Skeletal muscle satellite cell (primary cell): Measurements from ENCODE around the gene USP17L19.
"Not testable (repeated sequence)": the region's sequence is repeated elsewhere in the genome, so short reads cannot be mapped to it uniquely, and the experiment has no call there.

ENCODE experiments used
- H3K27me3 ChIP-seq: 2 replicates; pipeline ENCODE4 v1.7.0; 2013; ENCODE audit warnings: low read length; ENCODE audit not compliant: control insufficient read depth, insufficient read depth
- H3K36me3 ChIP-seq: 2 replicates; pipeline ENCODE4 v1.7.0; 2013; ENCODE audit warnings: mild to moderate bottlenecking, control low read depth, low read length; ENCODE audit not compliant: insufficient read depth
- H3K4me1 ChIP-seq: 2 replicates; pipeline ENCODE4 v1.7.0; 2013; ENCODE audit warnings: low read length; ENCODE audit not compliant: control insufficient read depth, insufficient read depth
- H3K4me2 ChIP-seq: 2 replicates; pipeline ENCODE4 v1.7.0; 2013; ENCODE audit warnings: mild to moderate bottlenecking, low read length
- H3K4me3 ChIP-seq: 2 replicates; pipeline ENCODE4 v1.7.0; 2013; ENCODE audit warnings: low read length
- H3K9ac ChIP-seq: 2 replicates; pipeline ENCODE4 v1.7.0; 2013; ENCODE audit warnings: mild to moderate bottlenecking, low read depth, low read length, moderate library complexity
- H3K9me3 ChIP-seq: replicated peaks from 2 replicates; pipeline ENCODE4 v1.7.0; 2013; ENCODE audit warnings: mild to moderate bottlenecking, control low read depth, low read length

The USP17L19 gene

GRCh38 chr4:9262572-9262971 is 9.4 kb downstream of the USP17L19 start, which contains the start of gene USP17L21:
USP17L21 (plus strand) TSS chr4:9262872; CDS start chr4:9262872, 0 bp downstream.
- not testable (repeated sequence) for H3K9me3 ChIP-seq, H3K4me1 ChIP-seq, H3K27me3 ChIP-seq, H3K4me3 ChIP-seq, H3K4me2 ChIP-seq, H3K36me3 ChIP-seq, H3K9ac ChIP-seq

DNA sequence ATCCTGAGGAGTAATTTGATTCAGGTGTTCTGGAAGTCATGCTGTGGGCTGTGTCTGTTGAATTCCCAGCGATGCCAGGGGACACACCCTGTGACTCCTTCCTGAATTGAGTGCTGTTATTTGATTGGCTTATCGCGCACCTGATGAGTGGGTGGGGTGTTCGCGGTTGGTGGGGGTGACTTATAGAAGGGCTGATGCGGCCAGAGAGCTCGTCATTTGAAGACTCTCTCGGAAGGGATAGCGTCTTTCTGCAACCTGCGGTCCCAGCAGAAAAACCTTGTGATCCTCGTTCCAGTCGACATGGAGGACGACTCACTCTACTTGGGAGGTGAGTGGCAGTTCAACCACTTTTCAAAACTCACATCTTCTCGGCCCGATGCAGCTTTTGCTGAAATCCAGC is 14.1 kb downstream of the USP17L19 start, which contains the start of gene USP17L22:
USP17L22 (plus strand) TSS at position 301 of the 400 bp plus-strand sequence; CDS start at position 301, 0 bp downstream.
- not testable (repeated sequence) for H3K9me3 ChIP-seq, H3K27me3 ChIP-seq, H3K4me1 ChIP-seq, H3K4me3 ChIP-seq, H3K36me3 ChIP-seq, H3K9ac ChIP-seq, H3K4me2 ChIP-seq

- not testable (repeated sequence) for H3K9ac ChIP-seq, H3K4me3 ChIP-seq, H3K27me3 ChIP-seq, H3K36me3 ChIP-seq, H3K9me3 ChIP-seq, H3K4me1 ChIP-seq, H3K4me2 ChIP-seq
These were observed 18.5 kb downstream of the USP17L19 start for GRCh38 chr4:9271719-9272118.
